Lower leg skin (tissue), 3 donors: ENCODE results near the gene CHRND.

Experiments used
- CTCF ChIP-seq, 3 donors: fragments of 450-650 bp; IDR thresholded peaks; one replicate each; pipeline ENCODE4 v1.5.1; 2016; ENCODE audit warnings: antibody characterized with exemption in 3 of 3, mild to moderate bottlenecking in 3 of 3, moderate library complexity in 2 of 3
- POLR2A ChIP-seq, 2 donors: fragments of 450-650 bp; IDR thresholded peaks; one replicate each; pipeline ENCODE4 v1.6.1; 2016 to 2017; ENCODE audit warnings: antibody characterized with exemption in 2 of 2, mild to moderate bottlenecking in 1 of 2, moderate library complexity in 1 of 2

DNA sequence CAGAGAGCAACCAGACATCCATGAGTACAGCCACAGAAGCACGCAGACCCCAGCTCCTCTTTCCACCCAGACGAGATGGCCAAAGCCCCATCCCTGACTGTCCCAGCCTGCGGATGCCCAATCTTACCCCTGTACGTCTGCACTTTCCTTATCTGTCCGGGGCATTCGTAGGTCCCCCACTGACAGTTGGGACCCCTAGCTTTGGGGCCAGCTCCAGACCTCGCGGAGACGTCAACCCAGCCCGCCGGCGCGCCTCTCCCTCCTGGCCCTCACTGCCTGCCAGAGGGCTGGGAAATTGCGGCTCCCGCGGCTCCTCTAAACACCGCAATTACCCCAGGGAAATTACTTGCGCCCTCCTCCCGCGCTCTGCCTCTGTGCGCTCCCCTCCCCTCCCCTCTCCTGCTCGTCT, 40.6 kb upstream of the CHRND start:
- no peak for TF ChIP-seq CTCF (IDR thresholded peaks at IDR 0.05)
- TF ChIP-seq POLR2A (IDR thresholded peaks at IDR 0.05): no peak
